Transverse colon (tissue), 4 donors: Measurements from ENCODE around the gene CRMP1. TPM values are rescaled to one million over a fixed set of nuclear protein-coding genes. Genes with fewer than 3 reads are reported as not detected.

Experiments used
- DNase-seq: peaks from one replicate; pipeline ENCODE4 v3.0.0-alpha.2; 2019
- H3K27ac ChIP-seq, 4 donors: fragments of 200-600 bp; sonication (generic); 2 replicates each; pipeline ENCODE4 v1.5.1; 2016 to 2018; ENCODE audit warnings: inconsistent platforms in 4 of 4
- H3K27me3 ChIP-seq: fragments of 200-600 bp; sonication (generic); 2 replicates; pipeline ENCODE4 v1.5.1; 2017; ENCODE audit warnings: inconsistent platforms
- H3K36me3 ChIP-seq, 4 donors: fragments of 200-600 bp; sonication (generic); 2 replicates each; pipeline ENCODE4 v1.5.1; 2017 to 2019; ENCODE audit warnings: inconsistent platforms in 4 of 4
- H3K4me1 ChIP-seq, 4 donors: fragments of 200-600 bp; sonication (generic); 2 replicates each; pipeline ENCODE4 v1.5.1; 2017 to 2020; ENCODE audit warnings: inconsistent platforms in 4 of 4
- H3K4me3 ChIP-seq, 4 donors: fragments of 200-600 bp; sonication (generic); 1 replicate in 1 of 4; 2 replicates in 3 of 4; pipeline versions ENCODE4 v1.5.1 to v1.6.1; 2017 to 2019; ENCODE audit warnings: inconsistent platforms in 4 of 4
- H3K9me3 ChIP-seq, 2 donors: fragments of 200-600 bp; sonication (generic); 2 replicates each; pipeline ENCODE4 v1.5.1; 2017 to 2019; ENCODE audit warnings: inconsistent platforms in 2 of 2
- EP300 ChIP-seq: sonication (generic); formaldehyde crosslinking; IDR thresholded peaks from one replicate; pipeline ENCODE4 v1.6.1; 2017; ENCODE audit warnings: antibody characterized with exemption, low read depth
- POLR2A ChIP-seq: fragments of 450-650 bp; IDR thresholded peaks from one replicate; pipeline ENCODE4 v1.6.1; 2016; ENCODE audit warnings: antibody characterized with exemption, mild to moderate bottlenecking, moderate library complexity
- POLR2AphosphoS5 ChIP-seq, 3 donors: sonication (generic); formaldehyde crosslinking; IDR thresholded peaks; one replicate each; pipeline ENCODE4 v1.6.1; 2016; ENCODE audit warnings: antibody characterized with exemption in 3 of 3
- WGBS, 2 donors: methylation state at CpG; one replicate each; pipeline ENCODE4 v1.1.5; 2018; ENCODE audit warnings: low coverage in 1 of 2; 5-methylcytosine and 5-hydroxymethylcytosine counted together
- in situ Hi-C, 4 donors: fragments of 200-750 bp; cut with MboI; loops; one replicate each; pipeline versions ENCODE4 v1.15.0 to v1.15.1; 2017; ENCODE audit warnings: low sequenced_read_pairs in 3 of 4, low pct_ligation_motif_present in 1 of 4, low pct_unique_long_range_greater_than_20kb in 1 of 4
- intact Hi-C: fragments of 100-400 bp; cut with DNase I; formaldehyde crosslinking; loops from one replicate; pipeline ENCODE4 v1.15.1; 2023; ENCODE audit warnings: low total_unique reads
- total RNA-seq, 4 donors: library from RNA; depleted of rRNA; stranded (reverse); fragments of >200 nt; gene quantifications; one replicate each; pipeline ENCODE4 v1.1.0, GENCODE V29; 2016
- TF ChIP-seq, protein P1 (sequence below), 5 experiments: fragments of 200-600 bp in 3 of 5; fragments of 450-650 bp in 2 of 5; sonication (generic) in 3 of 5; IDR thresholded peaks; 1 replicate in 2 of 5; 2 replicates in 3 of 5; pipeline ENCODE4 v1.5.1; 2016 to 2017; ENCODE audit warnings: antibody characterized with exemption in 5 of 5, inconsistent platforms in 3 of 5, mild to moderate bottlenecking in 2 of 5, moderate library complexity in 1 of 5

Gene CRMP1
- total RNA-seq, 4 donors from 2014 or later, result 0.55 to 3.0 (median 2.1) TPM; not detected in 1

DNA sequence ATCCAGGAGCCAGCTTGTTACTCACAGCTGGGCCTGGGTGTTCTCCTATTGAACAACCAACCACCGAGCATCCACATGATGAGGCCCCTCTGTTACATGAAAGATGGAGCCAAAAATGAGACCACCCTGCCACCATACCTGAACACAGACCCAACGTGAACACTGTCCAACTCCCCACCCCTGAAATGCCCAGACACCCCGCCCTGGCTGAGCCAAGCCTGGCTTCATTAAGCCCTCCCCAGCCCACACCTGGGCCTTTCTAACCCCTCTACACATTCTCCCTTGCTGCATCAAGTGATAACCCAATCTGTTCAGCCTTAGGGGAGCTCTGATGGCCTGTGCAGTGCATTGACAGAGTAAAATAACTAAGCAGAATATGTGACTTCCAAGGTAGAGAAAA lies 101.2 kb downstream of the CRMP1 start:
- H3K27me3 ChIP-seq, result no peaks in the 10 kb centered on the region
- in situ Hi-C loops (no loop called here), intact Hi-C loops (no loop called here)
- WGBS, 2 donors, result 76% methylated on average over 3 of the region's 3 CpGs; no CpG with 5 or more reads in 1 of the 2 donors
- H3K4me1 ChIP-seq, result no peaks in the 10 kb centered on the region
- no peaks in the 10 kb centered on the region for H3K36me3 ChIP-seq
- DNase-seq, result no peak
- no peak overlapping the region for H3K27ac ChIP-seq
- TF ChIP-seq EP300 (no peak), POLR2A (no peak), POLR2AphosphoS5 (IDR thresholded peaks at IDR 0.05) (no peak)
- TF ChIP-seq, protein P1, sequence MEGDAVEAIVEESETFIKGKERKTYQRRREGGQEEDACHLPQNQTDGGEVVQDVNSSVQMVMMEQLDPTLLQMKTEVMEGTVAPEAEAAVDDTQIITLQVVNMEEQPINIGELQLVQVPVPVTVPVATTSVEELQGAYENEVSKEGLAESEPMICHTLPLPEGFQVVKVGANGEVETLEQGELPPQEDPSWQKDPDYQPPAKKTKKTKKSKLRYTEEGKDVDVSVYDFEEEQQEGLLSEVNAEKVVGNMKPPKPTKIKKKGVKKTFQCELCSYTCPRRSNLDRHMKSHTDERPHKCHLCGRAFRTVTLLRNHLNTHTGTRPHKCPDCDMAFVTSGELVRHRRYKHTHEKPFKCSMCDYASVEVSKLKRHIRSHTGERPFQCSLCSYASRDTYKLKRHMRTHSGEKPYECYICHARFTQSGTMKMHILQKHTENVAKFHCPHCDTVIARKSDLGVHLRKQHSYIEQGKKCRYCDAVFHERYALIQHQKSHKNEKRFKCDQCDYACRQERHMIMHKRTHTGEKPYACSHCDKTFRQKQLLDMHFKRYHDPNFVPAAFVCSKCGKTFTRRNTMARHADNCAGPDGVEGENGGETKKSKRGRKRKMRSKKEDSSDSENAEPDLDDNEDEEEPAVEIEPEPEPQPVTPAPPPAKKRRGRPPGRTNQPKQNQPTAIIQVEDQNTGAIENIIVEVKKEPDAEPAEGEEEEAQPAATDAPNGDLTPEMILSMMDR (IDR thresholded peaks at IDR 0.05), result no peak
- no peak overlapping the region for H3K4me3 ChIP-seq
- no peaks in the 10 kb centered on the region for H3K9me3 ChIP-seq

DNA sequence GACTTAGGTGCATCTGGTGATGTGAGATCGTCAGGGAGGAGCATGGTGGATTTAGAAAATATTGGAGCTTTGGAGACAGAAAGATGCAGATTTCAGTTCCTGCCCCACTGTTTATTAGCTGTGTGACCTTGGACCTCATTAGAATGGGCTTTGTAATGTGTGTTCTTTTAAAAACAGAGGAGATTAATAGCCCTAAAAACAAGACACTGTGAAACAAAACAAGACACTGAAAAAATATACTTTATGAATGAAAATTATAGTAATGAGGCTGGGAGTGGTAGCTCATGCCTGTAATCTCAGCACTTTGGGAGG lies 102.4 kb downstream of the CRMP1 start:
- TF ChIP-seq POLR2AphosphoS5 (IDR thresholded peaks at IDR 0.05) (no peak), POLR2A (no peak), EP300 (no peak)
- TF ChIP-seq, protein P1 (IDR thresholded peaks at IDR 0.05), result no peak
- in situ Hi-C loops, result no loop called here
- Histone ChIP-seq H3K9me3 (no peaks in the 10 kb centered on the region), H3K4me1 (no peaks in the 10 kb centered on the region), H3K4me3 (no peak overlapping the region), H3K27ac (no peak overlapping the region), H3K36me3 (no peaks in the 10 kb centered on the region), H3K27me3 (no peaks in the 10 kb centered on the region)
- no peak for DNase-seq
- 43 to 47% methylated on average over 1 of the region's 1 CpG for WGBS, 2 donors
- intact Hi-C loops, result no loop called here

DNA sequence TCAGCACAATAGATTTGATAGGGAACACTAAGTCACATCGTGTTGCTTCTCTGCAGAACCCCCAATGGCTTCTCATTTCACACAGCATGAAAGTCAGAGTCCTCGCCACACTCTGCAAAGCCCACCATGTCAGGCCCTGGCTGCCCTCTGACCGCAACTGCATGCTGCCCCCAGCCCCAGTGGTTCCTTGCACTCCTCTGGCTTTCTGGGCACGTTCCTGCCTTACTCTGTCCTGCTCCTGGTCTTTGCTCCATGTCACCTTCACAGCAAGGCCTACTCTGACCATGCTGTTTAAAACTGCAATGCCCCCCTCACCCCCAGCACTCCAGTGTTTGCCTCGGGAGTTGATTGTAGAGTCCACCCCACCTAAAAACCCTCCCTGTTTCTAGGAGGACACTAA lies 103.7 kb downstream of the CRMP1 start:
- Histone ChIP-seq H3K36me3 (no peaks in the 10 kb centered on the region), H3K4me1 (no peaks in the 10 kb centered on the region), H3K27me3 (no peaks in the 10 kb centered on the region), H3K4me3 (no peak overlapping the region), H3K27ac (no peak overlapping the region), H3K9me3 (no peaks in the 10 kb centered on the region)
- intact Hi-C loops (no loop called here), in situ Hi-C loops (no loop called here)
- 76 to 83% methylated on average over 3 to 5 of the region's 5 CpGs for WGBS, 2 donors
- no peak for TF ChIP-seq EP300
- TF ChIP-seq POLR2AphosphoS5 (IDR thresholded peaks at IDR 0.05), result no peak
- no peak for TF ChIP-seq POLR2A
- TF ChIP-seq, protein P1 (IDR thresholded peaks at IDR 0.05), result no peak
- DNase-seq, result no peak

DNA sequence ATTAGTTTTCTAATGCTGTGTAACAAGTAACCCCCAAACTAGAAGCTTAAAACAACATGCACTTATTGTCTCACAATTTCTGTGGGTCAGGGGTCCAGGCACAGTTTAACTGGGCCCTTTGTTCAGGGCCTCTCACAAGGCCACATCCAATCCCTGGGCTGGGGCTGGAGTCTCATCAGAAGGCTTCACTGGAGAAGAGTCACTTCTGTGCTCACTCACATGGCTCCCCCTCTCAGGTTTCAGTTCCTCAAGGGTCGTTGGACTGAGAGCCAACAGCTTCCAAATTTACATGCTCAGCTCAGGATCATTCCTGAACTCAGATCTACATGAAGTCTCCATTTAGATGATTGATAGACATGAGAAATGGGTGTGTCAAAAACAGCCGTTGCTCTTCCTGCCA lies 104.7 kb downstream of the CRMP1 start:
- TF ChIP-seq POLR2AphosphoS5 (IDR thresholded peaks at IDR 0.05) (no peak), POLR2A (no peak), EP300 (no peak)
- TF ChIP-seq, protein P1 (IDR thresholded peaks at IDR 0.05), result no peak
- no peaks in the 10 kb centered on the region for H3K36me3 ChIP-seq
- no peaks in the 10 kb centered on the region for H3K9me3 ChIP-seq
- WGBS, 2 donors, result 59 to 67% methylated on average over 1 to 2 of the region's 2 CpGs
- H3K27ac ChIP-seq, result no peak overlapping the region
- intact Hi-C loops, result no loop called here
- in situ Hi-C loops, result no loop called here
- no peak overlapping the region for H3K4me3 ChIP-seq
- no peak for DNase-seq
- H3K27me3 ChIP-seq, result no peaks in the 10 kb centered on the region
- no peaks in the 10 kb centered on the region for H3K4me1 ChIP-seq
